Lower lobe of right lung (tissue), 2 donors: ENCODE data around the gene UBE2S. TPM values are rescaled to one million over a fixed set of nuclear protein-coding genes. Genes with fewer than 3 reads are reported as not detected.
"Not testable (repeated sequence)": the region's sequence is repeated elsewhere in the genome, so short reads cannot be mapped to it uniquely, and the experiment has no call there.

Source experiments
- ATAC-seq, 2 donors: fragments of 200-7000 bp; cut with Tn5 transposase; one replicate each; pipeline ENCODE4 v1.9.1; 2020 to 2022; ENCODE audit warnings: mild to moderate bottlenecking in 2 of 2, moderate library complexity in 2 of 2
- DNase-seq: peaks from one replicate; pipeline ENCODE4 v3.0.0-alpha.2; 2020
- H3K27ac ChIP-seq: fragments of 200-600 bp; one replicate; pipeline ENCODE4 v1.8.0; 2022
- H3K27me3 ChIP-seq: fragments of 200-600 bp; one replicate; pipeline ENCODE4 v1.8.0; 2022; ENCODE audit warnings: low read depth
- H3K36me3 ChIP-seq: fragments of 200-600 bp; one replicate; pipeline ENCODE4 v1.8.0; 2022; ENCODE audit warnings: mild to moderate bottlenecking
- H3K4me1 ChIP-seq: fragments of 200-600 bp; one replicate; pipeline ENCODE4 v1.8.0; 2022
- H3K4me3 ChIP-seq: fragments of 200-600 bp; one replicate; pipeline ENCODE4 v1.8.0; 2022; ENCODE audit warnings: mild to moderate bottlenecking
- H3K9me3 ChIP-seq: fragments of 200-600 bp; one replicate; pipeline ENCODE4 v1.8.0; 2022
- CTCF ChIP-seq: fragments of 200-600 bp; IDR thresholded peaks from one replicate; pipeline ENCODE4 v1.8.0; 2022; ENCODE audit warnings: antibody characterized with exemption, mild to moderate bottlenecking
- intact Hi-C: fragments of 100-400 bp; cut with DNase I; formaldehyde crosslinking; loops from one replicate; pipeline ENCODE4 v1.11.0; 2022
- long read RNA-seq: library from polyadenylated mRNA; unstranded; transcript quantifications from one replicate; pipeline ENCODE4 v2.0.0, GENCODE V29; 2021
- total RNA-seq: library from RNA; stranded (reverse); fragmentation: NEBNext Ultra II Directional; extraction: Animal tissue kit (Norgen Biotek cat#: 25700); gene quantifications from one replicate; pipeline ENCODE4 v1.2.1, GENCODE V29; 2021
- donor health status: DM: no; HTN: yes; CAD: no; lungs with severe emphysema.

UBE2S gene
- 18.6 TPM for total RNA-seq
- long read RNA-seq, transcript UBE2S-201 (4 exons, 2,548 nt): major isoform, 67 of 70 reads
- long read RNA-seq, partial matches to known transcripts: 2 of 70 reads
- long read RNA-seq, other reads (novel, unspliced or antisense): 0 of 70 reads

- peak within 1 kb of the TSS; percentile 93 for H3K27ac ChIP-seq
- ATAC-seq: peak in 1 of 2 donors; percentile 17
- intact Hi-C loops, H3K27me3 ChIP-seq, H3K9me3 ChIP-seq, DNase-seq: not testable (repeated sequence)
- H3K4me1 ChIP-seq: peaks cover 14% of the 10 kb centered on the region
- peak within 1 kb of the TSS; percentile 94 for H3K4me3 ChIP-seq
- peaks cover 36% of the 10 kb centered on the region for H3K36me3 ChIP-seq
These were observed at the start of gene UBE2S for GRCh38 chr19:55407550-55407799. TSS of gene UBE2S (minus strand) at chr19:55407788. CDS start at chr19:55407589, 199 bp downstream.

- Histone ChIP-seq H3K27me3 (peaks cover 17% of the 10 kb centered on the region), H3K4me3 (no peak overlapping the region), H3K9me3 (no peaks in the 10 kb centered on the region), H3K27ac (no peak overlapping the region), H3K4me1 (peaks cover 20% of the 10 kb centered on the region), H3K36me3 (no peaks in the 10 kb centered on the region)
- intact Hi-C loops: no loop called here
- no peak for TF ChIP-seq CTCF
- ATAC-seq (no peak), DNase-seq (no peak)
These were observed 48.8 kb upstream of the UBE2S start for GRCh38 chr19:55456347-55456746.

GRCh38 chr19:55455576-55456235 lies 48.1 kb upstream of the UBE2S start:
- no peaks in the 10 kb centered on the region for H3K9me3 ChIP-seq
- peaks cover 17% of the 10 kb centered on the region for H3K4me1 ChIP-seq
- no peak for DNase-seq
- H3K36me3 ChIP-seq: no peaks in the 10 kb centered on the region
- TF ChIP-seq CTCF: no peak
- no peak overlapping the region for H3K4me3 ChIP-seq
- H3K27ac ChIP-seq: no peak overlapping the region
- intact Hi-C loops: no loop called here
- no peak for ATAC-seq
- H3K27me3 ChIP-seq: peaks cover 21% of the 10 kb centered on the region

GRCh38 chr19:55454787-55455243 lies 47.2 kb upstream of the UBE2S start:
- TF ChIP-seq CTCF: peak; percentile 44
- no peaks in the 10 kb centered on the region for H3K9me3 ChIP-seq
- intact Hi-C loops: no loop called here
- no peak overlapping the region for H3K4me3 ChIP-seq
- ATAC-seq (no peak), DNase-seq (no peak)
- peaks cover 8% of the 10 kb centered on the region for H3K4me1 ChIP-seq
- H3K36me3 ChIP-seq: no peaks in the 10 kb centered on the region
- H3K27ac ChIP-seq: no peak overlapping the region
- H3K27me3 ChIP-seq: peaks cover 22% of the 10 kb centered on the region

GRCh38 chr19:55453511-55454260 lies 46.1 kb upstream of the UBE2S start:
- Histone ChIP-seq H3K4me1 (peaks cover 5% of the 10 kb centered on the region), H3K9me3 (no peaks in the 10 kb centered on the region), H3K4me3 (no peak overlapping the region), H3K27me3 (peaks cover 30% of the 10 kb centered on the region), H3K36me3 (no peaks in the 10 kb centered on the region), H3K27ac (no peak overlapping the region)
- no peak for ATAC-seq
- intact Hi-C loops: no loop called here
- DNase-seq: no peak
- TF ChIP-seq CTCF: no peak
